Fibroblast of upper back skin (primary cell): Measurements from ENCODE around the gene SH3RF3.

Source experiments
- DNase-seq: peaks from one replicate; pipeline ENCODE4 v3.0.0-alpha.2; 2013

Gene SH3RF3

DNA sequence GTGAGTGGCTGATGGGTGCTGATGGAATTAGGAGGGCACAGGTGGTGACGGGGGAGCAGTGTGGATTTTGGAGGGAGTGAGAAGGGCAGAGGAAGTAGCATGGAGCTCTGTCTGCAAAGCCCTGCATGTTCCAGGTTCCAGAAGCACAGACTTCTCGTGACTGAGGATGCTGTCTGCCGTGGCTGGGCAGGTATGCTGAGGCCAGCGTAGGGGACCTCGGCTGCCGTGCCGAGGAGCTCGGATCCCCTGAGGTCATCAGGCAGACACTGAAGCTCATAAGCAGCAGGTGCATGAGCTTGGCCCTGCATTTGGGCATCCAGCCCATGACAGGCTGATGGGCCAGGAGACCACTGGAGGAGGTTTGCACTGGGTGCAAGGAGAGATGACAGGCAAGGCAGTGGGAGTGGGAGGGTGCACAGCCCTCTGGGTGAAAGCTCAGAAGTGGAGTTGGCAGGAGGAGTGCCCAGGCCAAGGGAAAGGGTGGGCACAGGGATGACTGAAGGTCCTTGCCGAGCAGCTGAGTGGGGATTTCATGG, 215.3 kb downstream of the SH3RF3 start:
- DNase-seq, result no peak

DNA sequence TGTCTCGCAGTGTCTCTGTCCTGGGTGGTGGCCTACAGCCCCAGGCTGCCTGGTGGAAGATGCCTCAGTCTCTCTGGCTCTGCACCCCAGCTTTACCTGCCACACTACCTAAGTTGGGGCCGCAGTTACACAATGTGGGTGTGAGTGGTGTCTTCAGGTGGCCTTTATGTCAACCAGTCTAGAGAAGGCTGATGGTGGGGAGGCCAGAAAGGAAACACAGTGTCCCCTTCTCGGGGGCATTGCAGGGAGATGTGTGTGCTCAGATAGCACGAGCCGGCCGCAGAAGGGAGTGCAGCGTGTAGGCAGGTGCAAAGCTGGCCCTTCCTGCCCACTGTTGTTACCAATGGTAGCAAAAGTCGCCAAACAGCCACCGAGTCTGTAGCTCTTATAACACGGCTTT, 216.1 kb downstream of the SH3RF3 start:
- no peak for DNase-seq

DNA sequence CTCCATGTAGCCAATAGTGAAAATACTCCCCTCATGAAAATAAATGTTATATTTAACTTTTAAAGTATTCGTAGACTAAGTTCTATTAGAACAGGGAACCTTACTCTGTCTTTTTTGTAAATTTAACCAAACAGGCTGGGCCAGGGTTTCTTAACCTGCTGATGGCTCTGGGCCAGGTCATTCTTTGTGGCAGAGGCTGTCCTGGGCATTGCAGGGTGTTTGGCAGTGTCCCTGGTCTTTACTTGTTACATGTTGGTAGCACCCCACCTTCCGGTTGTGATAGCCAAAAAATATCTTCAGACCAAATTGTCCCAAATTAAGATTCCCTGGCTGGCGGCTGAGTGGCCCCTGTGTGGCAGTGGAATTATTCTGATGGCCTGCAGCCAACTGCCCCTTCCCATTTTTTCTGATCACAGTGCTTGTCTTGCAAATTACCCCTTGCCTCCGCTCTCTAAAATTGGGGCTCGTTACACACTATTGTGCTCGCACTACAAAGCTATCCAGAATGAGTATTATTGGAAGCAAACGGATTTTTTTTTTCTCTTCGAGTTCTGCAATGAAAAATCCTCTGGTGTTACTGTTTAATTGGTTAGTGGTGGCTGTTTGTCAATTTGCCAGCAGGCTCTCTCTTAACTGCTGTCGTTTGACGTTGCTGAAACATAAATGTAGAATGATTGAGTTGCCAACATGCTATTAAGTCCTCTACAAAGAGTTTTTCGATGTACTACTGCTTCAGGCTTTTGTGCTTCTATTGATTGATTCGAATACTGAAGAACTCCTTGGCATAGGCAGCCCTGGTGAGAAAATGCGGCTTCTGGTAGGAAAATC, 216.9 kb downstream of the SH3RF3 start:
- DNase-seq, result no peak

DNA sequence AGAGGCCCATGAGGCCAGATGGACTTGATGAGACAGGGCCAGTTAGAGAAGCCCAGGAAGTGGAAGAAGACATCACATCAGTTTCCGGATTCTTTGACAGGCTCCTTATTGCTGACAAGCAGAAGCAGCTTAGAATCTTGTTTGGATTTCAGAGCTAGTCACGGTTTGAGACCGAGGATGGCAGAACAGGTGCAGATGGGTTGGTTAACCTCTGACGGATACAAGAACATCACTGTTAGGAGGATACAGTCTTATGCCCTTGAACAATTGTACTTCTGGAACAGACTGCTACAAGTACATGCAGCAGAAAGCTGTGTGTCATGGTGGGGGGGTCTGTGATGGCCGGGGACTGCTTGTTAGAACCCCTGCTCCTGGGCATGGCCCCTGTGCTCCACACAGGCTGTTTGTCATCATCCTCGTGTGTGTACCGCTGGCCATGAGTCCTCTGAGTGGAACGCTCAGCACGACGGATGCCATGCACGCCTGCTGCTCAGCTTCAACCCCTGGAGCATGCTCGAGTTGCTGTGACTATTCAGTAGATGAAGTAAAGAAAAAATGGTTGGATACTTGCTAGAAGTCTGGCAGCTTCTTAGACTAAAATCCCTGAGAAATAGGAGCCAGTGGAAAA, 217.7 kb downstream of the SH3RF3 start:
- no peak for DNase-seq

DNA sequence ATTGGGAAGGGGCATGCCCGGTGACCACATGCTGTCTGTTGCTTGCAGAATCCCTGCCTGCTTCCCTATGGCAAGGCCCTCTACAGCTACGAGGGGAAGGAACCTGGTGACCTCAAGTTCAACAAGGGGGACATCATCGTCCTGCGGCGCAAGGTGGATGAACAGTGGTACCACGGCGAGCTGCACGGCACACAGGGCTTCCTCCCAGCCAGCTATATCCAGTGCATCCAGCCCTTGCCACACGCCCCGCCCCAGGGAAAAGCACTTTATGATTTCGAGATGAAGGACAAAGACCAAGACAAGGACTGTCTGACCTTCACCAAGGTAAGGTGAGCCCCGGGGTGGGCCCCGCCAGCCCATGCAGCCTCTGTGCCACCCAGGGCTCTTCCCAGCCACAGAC, 218.6 kb downstream of the SH3RF3 start:
- no peak for DNase-seq

DNA sequence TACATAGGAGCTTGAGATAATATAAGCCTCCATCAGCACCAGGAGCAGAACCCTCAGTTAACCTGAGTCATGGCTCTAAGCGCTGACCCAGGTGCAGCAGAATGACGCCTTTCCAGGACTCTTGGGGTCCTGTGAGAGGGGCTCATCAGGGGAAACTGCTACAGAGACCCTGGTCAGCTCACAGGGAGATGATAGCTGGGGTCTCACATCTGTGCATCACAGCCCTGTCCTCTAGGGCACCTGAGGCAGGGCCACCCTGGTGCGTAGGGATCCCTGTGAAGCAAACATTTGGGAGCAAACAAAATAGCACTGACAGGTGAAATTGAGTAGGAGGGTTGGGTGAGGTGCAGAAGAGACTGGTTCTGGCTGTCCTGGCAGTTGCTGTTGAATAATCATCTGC, 219.2 kb downstream of the SH3RF3 start:
- DNase-seq, result no peak

DNA sequence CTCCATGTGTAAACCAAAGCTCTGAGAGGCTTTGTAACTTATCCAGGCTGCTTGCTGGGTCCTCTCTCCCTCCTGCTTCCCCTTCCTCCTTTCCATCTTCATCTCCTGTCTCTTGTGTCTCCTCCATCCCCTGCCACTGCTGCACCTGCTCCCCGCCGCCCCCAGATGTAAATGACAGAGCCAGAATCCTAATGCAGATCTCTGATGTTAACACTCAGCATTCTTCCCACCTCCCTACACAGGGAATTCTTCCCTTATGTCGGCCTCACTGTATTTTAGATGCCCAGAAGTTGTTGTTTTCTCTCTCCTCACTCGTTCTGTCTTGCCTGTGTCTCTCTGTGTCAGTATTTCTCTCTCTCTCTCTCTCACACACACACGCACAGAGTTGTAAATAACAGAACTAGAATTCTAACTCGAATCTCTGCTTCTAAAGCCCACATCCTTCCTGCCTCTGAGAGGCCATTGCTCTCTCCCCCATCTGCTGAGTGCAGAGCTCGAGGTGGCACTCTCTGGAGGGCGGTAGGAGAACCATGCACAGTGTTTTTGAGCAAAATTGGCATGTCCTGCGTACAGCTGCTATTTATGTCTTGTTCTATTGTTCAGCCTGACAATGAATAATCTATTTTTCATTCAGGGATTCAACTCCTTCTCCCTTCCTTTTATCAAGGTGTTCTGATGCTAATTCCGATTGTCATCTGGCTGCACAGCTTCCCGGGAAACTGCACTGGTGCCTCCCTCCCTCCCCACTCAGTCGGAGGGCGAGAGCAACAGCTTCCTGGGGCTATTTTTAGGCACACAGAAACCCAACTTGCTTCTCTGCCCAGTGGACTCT, 219.9 kb downstream of the SH3RF3 start:
- no peak for DNase-seq

DNA sequence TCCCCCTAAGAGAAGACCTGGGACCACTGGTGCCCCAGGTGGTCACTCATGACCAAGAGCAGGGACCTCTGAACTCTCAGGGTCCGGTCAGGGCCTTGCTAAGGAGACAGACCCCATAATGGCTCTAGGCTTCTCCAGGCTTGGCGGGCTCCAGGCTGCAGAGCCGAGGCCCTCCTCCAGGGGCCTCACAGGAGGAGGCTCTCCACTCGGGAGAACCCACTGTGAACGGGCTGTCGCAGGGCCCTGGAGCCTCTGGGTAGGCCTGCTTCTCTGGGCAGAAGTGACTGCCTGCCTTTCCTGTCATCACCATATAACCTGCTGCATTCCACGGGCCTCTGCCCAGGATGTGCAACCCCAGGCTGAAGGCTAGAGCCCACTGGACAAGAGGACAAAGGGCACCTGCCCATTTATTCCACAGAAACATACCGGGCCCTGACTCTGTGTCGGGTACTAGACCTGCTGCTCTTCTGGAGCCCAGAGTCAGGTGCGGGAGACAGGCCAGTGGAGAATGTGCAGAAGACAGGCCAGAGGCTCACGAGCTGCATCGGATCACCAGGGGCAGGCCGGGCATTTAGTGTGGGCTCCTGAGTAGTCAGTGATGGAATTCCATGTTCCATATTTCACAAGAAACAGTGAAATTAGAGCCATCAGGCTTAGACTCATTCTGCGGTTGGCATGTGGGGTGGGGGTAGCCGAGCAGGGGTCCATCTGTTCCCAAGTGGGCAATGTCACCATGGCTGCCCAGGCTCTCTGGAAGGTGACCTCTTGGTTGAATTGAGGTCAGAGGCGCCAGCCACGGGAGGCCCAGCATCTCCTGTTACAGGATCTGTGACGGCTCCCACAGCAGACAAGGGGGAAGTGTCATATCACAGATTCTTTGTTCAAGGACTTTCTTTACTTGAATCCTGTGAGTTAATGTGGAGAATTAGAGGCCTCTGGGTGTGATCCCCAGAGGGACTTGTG, 220.8 kb downstream of the SH3RF3 start:
- no peak for DNase-seq

DNA sequence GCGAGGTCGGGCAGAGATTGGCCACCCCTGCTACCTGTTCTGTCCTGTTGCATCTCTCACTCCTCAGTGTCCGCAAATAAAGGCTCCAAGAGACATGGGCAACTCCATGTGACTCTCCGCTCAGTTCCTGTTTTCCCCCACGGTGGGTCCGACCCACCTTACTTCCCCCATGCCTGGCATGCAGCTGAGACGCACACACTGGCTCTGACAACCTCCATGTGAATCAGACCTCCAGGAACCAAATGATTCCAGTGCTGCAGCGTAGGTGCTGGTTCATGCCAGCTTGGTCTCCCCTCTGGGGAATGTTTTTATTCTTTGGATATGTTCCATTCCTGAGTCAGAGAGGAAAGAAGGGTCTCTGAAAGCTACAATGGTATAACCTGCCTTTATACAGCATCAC, 221.5 kb downstream of the SH3RF3 start:
- DNase-seq, result no peak

DNA sequence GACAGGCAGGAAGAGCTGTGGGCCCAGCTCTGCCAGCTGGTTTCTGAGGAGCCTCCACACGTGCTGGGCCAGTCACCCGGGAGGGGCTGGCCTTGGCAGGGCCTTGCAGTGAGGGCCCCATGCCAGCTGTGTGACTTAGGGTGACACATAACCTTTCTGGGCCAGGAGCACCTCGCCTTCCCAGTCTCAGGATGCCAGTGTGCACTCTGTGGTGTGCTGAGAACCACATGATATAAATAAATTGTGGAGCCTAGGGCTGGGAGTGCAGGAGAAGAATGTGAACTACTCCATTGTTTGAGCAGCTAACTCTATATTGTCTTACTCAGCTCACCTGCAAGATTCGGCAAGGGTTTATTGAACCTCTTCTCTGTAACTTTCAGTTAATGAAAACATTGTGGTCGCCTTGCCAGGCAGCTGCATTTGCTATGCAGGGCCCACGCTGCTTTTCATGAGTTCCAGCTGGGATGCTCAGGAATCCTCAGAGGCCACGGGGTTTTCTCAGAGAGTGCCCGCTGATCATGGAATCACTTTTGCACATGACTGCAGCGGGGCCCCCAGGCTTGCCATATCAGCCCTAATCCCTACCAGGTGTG, 222.3 kb downstream of the SH3RF3 start:
- DNase-seq, result peak; percentile 36

DNA sequence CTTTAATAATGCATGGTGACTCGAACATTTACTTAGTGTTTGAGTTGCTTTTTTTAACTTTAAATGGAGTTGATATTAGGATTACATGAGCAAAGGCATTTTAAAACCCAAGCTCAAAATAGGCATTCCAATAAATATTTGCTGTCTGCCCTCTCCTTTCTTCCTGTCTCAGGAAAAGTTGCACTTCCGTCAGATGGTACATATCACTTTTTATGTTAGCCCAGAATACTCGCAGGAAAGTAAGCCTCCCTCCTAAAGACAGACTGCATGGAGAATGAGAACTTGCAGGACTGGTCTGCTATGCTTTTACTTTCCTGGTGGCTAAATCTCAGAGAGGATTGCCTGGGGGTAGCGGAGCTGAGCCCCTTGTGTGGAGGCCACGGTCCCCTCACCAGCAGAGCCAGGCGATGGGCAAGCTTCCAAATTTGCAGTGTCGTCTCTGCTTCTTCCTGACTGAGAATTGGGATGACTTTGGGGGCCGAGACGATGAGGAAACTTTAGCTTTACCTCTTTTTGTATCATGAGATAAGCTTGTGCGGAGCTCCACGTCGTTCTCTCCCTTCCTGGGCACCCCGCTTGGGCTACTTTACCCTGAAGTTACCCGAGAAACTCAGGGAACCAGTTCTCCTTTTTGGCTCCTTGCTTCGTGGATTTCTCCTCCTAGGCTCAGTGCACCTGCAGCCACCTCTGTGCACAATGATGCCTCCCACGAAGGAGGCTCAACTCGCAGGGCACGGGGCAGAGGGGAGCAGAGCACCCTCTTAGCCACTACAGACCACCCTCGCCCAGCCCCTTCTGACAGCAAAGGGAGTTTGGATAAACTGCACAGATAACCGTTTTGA, 223.3 kb downstream of the SH3RF3 start:
- DNase-seq, result no peak

DNA sequence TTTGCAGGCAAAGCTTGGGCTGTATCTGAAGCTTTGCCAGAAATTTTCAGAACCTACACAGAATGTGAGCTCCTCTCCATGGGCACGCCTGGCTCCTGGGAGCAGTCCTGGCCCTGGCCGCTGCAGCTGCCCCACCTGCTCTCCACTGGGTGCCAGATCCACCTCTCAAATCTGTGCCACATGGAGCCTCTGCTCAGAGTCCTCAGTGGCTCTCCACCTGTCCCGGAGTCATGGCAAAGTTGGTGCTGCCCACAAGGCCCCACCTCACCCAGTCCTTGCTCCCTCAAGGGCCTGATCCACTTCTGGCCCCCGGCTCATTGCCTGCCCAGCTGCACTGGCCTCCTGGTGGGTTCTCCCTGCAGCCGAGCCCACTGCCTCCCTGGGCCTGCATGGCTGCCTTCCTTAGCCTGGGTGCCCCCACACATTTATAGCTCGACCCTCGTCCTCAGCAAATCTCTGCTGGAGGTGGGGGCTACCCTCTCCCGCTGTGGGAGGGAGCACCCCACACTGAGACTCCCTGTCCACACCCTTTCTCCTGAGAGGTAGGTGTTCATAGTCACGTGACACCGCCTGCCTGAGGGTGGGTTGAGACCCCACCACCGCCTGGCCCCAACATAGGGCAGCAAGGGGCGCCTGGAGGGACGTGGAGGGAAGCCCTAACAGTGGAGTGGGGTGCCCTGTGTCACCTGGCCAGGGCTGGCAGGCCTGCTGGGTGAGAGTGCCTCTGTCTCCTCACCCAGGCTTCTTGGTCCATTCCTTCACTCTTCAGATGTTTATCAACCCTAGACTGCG, 224.1 kb downstream of the SH3RF3 start:
- no peak for DNase-seq

DNA sequence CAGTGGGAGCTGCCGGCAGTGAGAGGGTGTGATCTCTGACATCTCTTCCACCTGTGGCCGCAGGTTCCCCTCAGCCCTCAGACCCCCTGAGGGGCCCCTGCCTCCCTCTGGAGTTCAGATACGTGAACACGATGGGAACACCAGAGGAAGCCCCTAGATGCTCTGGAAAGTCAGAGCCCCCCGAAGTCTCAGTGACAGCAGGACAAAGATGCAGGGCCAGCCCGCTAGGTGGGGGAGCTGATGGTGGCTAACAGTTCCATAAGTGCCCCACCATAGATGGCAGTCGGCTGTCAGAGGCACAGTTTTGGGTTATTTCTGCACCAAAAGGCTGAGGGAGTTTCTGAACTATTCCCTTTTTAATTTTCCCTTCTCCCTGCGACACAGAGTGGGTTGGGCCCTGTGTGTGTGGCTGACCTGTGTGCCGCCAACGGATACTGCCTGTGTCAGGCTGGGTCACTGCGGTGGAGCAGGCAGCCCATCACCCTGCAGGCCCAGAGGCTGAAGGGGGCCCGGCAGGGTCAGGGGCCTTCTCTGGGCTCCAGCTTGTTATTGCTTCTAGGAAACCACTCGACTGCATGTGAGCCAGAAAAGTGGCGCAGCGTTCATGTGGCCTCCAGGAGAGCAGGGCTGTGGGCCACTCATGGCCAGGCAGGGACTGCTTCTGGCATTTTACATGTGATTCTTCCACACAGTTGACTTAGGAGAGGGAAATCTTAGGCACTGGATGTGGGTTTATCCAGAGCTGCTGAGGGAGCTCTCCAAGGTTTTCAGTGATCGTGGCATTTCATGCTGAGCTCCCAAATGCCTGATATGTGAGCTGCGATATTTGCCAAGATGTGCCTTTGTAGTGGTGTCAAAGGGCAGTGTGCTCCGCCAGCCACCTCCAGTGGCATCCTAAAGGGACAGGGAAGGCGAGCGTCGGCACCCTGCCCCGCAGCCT, 225.1 kb downstream of the SH3RF3 start:
- DNase-seq, result no peak

DNA sequence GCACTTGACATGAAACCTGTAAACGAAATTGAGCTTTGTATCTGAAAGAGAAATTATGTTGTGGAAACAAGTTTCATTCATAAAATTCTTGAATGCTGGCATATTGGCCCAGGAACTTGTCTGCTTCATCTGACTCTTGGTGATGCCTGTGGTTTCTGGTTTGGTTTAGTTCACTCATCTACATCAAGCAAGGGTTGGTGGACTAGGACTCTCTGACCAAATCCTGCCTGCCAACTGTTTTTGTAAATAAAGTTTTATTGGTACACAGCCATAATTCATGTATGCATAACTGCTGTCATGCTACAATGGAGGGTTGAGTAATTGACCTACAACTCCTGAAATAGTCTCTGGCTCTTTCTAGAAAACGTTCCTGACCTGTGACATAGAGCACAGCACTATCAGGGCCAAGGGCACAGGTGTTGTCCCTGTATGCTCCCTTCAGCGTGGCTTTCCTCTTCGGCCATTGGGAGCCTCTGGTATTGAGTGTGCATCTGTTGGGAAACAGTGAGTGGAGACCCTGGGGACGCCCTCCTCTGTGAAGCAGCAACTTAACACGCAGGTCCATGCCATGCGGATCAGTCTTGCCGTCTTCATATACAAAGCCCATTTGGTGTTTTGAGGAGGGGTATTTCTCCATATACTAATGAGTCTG, 226.3 kb downstream of the SH3RF3 start:
- DNase-seq, result no peak

DNA sequence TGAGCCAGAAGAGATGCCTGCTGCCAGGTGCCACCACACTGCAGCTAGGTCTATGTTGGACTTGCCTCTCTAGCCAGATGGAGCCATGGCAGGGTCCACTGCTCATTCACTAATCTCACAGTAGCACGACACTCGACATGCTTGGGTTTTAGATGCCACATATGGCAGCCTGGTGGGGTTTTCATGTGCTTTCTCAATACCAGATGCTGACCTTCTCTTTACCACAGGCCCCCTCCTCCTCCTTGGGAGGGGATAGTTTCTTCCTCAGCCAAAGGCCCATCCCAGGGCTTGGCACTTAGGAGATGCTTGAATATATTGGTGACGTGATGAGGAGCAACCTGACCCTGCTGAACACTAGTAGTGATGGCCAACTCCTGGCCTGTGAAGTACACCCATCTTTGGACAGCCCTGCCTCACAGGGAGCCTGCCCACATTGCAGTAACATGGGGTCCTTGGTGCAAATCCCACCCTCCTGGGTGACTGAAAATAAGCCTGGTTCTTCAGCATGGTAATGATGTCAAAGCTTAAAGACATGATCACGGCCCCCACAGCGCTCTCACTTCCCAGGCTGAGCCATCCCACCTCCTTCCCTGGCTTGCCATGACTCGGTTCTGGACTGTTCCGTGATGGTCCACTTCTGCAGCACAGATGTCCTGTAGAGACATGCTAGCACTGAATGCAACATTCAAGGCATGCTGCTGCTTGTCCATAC, 227.5 kb downstream of the SH3RF3 start:
- DNase-seq, result no peak

DNA sequence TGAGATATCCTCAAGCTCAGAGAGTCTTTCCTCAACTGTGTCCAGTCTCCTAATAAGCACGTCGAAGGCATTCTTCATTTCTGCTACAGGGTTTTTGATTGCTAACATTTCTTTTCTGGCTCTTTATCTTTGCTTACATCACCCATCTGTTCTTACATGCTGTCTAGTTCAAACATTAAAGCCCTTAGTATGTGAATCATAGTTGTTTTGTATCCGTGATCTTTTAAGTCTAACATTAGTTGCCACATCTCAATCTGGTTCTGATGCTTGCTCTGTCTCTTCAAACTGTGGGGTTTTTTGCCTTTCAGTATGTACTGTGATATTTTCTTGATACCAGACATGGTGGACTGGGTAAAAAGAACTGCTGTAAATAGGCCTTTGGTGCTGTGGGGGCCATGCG, 235.2 kb downstream of the SH3RF3 start:
- no peak for DNase-seq

DNA sequence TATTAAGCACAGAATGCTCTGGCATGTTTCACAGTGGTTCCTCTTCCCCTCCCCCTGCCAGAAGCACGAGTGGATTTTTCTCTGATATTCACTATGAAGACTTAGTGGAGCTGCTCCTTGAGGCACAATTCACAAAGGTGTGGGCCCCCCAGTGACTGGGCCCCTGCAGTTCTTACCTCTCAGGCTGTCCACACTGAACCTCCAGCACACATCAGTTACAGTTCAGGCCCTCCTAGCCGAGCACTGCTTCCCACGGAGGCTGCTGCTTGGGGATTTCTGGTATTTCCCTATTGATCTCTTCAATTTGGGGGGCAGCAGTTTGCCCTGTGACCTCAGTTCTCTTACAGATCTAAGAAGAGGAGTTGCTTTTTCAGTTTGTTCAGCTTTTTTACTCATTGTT, 236.1 kb downstream of the SH3RF3 start:
- DNase-seq, result no peak

DNA sequence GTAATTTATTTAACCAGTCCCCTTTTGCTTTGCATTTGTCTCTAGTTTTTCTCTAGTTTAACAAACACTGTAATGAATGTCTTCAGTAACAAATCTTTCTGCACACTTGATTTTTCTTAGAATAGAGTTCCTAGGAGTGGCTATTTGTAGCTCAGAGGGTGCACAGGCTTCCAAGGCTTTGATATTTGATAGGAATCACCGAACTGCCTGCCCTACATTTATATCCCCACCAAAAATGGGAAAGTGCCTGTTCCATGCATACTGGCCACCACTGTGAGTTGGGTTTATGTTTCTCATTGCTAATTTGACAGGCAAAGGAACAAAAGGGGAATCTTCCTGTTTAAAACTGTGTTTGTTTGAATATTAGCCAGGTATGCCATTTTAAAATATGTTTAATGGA, 238.7 kb downstream of the SH3RF3 start:
- DNase-seq, result no peak
